Activated CD8-positive, alpha-beta memory T cell treated with anti-CD3 and anti-CD28 coated beads for 4 hours (primary cell): ENCODE measurements around the gene DCAKD.

Source experiments
- DNase-seq, 2 donors: peaks; one replicate each; pipeline ENCODE4 v3.0.0-alpha.2; 2020; ENCODE audit warnings: low read depth in 2 of 2

The DCAKD gene

GRCh38 chr17:45004388-45004787 lies 47.0 kb downstream of the DCAKD start:
- no peak for DNase-seq

DNA sequence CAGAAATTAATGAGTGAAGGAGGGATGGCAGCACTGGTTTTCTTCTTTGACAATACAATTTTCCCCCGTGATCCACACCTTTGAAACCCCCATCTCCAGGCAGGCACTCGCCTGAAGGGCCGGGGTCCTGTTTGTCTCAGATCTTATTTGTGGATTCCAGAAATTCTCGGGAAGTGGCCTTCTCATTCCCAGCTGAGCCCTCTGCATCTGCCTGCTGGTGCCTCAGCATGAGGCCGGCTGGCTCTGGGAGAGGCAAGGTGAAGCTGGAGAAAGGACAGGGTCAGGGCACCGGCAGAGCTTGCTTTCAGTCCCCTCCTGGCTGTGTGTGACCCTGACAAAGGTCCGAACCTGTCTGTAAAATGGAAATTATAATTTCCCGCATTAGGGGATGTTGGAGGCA lies 47.6 kb downstream of the DCAKD start:
- no peak for DNase-seq

GRCh38 chr17:45001310-45001709 lies 50.1 kb downstream of the DCAKD start:
- DNase-seq = no peak

DNA sequence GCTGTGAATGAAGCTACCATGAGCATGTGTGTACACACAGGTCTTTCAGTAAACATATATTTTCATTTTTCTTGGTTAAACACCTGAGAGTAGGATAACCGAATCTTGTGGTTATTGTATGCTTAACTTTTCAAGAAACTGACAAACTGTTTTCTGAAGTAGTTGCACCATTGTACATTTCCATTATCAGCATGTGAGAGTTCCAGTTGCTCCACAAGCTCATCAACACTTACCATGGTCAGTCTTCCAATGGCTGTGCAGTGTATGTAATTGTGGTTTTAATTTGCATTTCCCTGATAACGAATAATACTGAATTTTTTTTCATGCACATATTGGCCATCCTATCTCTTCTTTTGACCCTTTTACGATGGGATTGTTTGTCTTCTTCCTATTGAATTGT lies 52.0 kb downstream of the DCAKD start:
- no peak for DNase-seq

DNA sequence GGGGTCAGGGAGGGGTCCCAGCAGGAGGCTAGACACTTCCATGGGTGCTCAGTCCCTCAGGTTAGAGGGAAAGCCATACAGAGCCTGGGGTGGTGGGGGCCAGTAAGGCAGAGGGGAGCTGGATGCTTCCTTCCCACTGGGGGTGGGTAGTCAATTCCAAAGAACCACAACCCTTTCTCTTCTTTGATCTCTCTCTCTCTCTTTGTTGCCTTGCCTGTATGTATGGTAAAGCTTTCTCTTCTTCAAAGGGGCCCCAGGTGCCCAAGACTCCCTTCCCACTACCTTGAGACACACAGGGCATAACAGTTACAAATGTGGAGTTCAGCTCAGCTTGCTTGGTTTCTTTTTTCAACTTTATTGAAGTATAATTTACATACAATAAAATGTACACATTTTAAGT lies 52.8 kb downstream of the DCAKD start:
- no peak for DNase-seq

- no peak for DNase-seq
Observed at GRCh38 chr17:44997733-44998520, 53.5 kb downstream of the DCAKD start.

DNA sequence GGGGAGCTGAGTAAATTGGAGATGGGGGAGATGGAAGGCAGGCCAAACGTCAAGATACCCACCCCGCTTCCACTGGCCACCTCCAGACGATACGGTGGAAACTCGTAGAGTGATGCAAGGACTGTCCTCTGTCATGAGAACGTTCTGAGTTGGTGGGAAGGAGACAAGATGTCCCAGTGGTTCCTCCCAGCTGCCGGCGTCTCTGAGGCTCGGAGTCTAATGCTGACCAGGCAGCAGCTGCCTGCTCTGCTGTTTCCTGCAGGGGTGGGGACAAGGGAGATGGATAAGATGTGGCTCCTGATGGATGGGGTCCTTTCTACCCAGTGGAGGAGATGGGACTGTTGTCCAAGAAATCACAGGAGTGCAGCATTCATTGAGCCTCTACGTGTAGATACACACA lies 55.1 kb downstream of the DCAKD start:
- DNase-seq = no peak

DNA sequence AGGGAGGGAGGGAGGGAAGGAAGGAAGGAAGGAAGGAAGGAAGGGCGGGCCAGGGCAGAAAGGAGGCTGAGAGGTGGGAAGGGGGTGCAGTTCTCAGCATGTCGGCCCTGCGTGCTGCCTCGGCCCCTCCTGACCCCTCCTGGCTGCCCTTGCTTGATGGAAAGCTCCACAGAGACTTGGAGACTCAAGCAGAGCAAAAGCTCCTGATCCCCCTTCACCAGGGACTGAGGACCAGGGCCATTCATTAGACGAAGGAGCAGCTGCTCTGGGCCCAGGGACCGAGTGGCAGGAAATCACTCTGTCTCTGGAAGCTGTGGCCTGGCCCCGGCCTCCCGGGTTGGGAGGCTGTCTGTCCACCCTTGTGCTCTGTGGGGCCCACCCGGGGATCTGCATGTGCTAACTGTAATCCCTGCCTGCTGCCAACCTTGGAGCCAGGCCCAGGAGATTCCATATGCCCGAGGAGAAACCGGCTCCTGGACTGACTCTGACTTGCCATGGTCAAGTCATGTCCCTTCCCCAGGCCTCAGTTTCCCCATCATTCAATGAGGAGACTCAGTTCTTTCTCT lies 55.9 kb downstream of the DCAKD start:
- DNase-seq = no peak

GRCh38 chr17:44992242-44992939 lies 59.0 kb downstream of the DCAKD start:
- DNase-seq = no peak

DNA sequence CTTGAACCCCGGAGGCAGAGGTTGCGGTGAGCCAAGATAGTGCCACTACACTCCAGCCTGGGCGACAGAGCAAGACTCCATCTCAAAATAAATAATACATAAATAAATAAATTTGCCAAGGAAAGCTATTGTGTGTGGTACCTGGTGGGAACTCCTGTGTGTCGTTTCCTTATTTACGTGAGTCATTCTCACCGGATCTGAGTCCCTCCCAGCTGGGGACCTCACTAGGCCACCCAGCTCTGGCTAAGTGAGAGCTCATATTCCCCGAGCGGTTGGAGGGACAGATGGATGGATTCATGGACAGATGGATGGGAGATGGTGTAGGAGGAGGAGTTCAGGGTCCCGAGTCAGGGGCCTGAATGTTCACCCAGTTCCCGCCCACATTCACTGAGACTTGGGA lies 60.4 kb downstream of the DCAKD start:
- no peak for DNase-seq

- DNase-seq = no peak
Observed at GRCh38 chr17:44989552-44990138, 61.8 kb downstream of the DCAKD start.

DNA sequence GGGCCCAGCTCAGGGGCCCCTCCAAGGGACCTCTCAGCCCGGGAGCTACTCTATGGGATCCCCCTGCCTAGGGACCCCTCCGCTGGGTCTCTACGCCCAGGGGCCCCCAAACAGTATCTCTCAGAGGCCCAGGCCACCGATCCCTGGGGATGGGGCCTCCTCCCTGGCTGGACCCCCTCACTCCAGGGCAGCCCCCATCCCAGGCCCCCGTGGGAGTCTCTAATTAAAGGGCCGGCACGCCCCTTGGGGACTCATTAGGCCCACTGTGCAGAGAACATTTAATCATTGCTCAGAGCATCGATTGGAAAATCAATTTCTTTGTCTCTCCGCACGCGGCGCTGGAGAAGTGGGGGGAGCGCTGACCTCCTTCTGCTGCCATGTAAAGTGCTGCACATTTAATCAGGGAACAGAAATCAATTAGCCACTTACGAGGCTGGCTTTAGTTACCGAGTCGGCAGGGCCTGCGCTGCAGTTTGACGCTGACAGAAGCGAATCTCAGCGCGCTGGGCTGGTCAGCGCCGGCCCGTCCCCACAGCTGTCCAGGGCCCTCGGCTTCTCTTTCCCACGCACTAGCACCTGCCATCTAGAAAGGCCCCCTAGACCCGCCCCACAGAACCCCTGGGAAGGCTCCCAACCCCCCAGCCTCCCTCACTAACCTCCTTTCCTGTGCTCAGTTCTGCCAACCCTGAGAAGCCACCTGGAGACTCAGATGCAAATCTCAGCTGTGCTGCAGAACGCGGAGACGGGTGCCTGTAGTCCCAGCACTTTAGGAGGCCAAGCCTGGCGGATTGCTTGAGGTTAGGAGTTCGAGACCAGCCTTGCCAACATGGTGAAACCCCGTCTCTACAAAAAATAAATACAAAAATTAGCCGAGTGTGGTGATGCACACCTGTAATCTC lies 63.1 kb downstream of the DCAKD start:
- DNase-seq = no peak

- no peak for DNase-seq
Observed at GRCh38 chr17:44983563-44983962, 67.9 kb downstream of the DCAKD start.

GRCh38 chr17:44982113-44982702 lies 69.2 kb downstream of the DCAKD start:
- DNase-seq = no peak

DNA sequence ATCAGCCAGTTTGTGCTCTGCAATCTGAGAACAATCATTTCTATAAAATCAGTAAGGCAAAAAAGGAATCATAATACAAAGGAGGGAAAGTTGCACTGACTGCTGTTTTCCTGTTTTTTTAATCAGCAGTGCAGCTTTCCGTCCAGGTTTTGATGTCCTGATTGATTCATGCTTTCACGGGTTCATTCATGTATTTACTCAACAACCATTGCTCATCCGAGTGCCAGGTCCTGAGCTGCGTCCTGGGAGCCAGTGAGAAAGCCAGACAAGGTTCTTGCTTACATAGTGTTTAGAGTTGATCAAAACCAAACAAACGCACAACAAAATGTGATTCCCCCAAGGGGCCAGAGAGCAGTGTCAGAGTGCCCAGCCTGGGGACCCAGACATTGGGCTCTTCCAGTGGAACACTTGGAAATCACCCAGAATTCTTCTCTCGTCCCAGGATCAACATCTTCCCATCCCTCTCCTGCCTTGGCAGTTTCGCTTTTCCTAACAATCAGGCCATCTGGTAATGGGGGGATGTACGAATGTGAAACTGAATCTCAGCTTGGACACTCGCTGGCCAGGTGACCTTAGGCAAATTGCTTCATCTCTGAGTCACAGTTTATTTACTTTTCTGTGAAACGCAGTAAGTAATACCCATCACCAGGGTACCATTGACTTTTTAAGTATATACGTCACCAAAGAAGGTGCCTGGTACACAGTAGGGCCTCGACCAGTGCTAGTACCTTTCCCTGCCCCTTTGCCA lies 70.0 kb downstream of the DCAKD start:
- DNase-seq = no peak

DNA sequence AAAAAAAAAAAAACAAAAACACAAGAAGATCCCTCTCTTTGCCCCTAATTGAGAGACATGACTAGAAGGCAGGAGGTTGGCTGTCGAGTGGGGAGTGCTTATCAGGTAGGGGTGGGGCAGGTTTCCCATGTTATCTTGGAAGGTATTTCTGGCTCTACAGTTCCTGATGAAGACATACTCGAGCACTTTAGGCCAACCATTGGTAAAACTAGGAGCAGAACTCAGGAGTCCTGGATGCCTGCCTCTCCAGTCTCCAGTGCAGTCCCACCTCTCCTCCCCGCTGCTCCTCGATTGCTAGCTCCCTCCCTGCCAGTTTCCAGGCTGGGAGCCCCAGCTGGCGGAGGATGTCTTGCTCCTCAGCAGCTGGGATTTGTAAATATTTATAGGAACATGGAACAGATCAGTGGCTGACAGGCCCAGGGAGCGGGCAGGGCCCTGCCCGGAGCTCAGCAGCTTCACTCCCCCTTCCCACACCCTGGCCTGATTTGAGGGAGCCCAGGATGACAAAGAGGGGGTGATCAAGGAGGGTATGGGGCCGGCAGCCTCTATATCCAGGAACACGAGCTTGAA lies 71.9 kb downstream of the DCAKD start:
- no peak for DNase-seq

DNA sequence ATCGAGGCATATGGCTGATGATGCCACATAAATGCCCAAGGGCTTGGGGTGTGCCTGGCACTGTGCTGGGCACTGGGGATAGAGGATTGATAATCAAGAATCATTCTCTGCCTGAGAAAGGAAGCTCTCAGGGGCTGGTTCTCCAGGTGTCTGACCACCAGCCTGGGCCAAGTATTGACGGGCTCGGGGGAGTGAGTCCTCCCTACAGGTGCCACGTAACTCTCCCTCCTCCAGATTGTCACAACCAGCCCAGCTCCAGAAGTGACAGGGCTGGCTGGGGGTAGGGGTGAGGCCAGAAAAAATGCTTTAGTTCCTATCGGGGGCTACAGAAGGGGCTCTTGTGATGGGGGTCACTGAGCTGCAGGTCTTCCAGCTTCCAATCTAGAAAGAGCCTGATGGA lies 72.6 kb downstream of the DCAKD start:
- DNase-seq = no peak

- DNase-seq = no peak
Observed at GRCh38 chr17:44977814-44978550, 73.5 kb downstream of the DCAKD start.

DNA sequence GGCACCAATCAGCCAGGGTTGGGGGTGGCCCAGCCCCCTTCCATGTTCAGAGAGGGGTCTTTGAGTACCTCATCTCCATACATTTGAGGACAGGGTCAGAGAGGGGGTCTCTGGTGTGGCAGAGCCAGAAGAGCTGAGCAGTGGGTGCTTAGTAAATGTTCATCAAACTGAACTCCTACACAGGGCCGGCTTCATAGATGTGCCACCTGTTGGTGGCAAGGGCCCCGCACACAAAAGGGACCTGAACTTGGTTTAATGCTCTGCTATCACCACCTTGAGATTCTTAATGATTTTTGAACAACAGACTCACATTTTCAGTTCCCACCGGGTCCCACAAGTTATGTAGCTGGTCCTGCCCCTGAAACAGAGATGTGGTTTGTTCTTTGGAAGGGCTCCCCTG lies 74.4 kb downstream of the DCAKD start:
- no peak for DNase-seq

DNA sequence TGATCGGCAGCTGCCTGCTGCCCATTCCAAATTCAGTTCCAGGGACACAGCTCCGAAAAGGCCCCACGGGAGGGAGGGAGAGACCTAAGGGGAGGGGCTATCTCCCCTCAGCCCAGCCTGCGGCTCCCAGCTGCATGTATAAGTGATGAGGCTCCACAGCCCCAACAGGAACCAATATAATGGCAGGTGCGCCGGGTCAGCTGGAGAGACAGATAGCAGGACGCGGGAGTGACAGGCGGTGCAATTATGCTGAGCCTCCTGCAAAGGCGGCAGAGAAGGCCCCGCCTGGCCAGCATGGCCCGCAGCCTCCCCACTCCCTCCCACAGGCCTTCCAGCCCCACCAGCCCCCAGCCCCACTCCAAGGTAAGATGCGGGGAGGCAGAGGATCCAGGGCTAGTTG lies 75.2 kb downstream of the DCAKD start:
- DNase-seq = no peak
